ENCODE data around the gene CATSPERZ. TPM values are rescaled to one million over a fixed set of nuclear protein-coding genes. Genes with fewer than 3 reads are reported as not detected.

The CATSPERZ gene
- total RNA-seq, 1 donor from 2014 or later = 0.59 TPM

- H3K4me3 Mint-ChIP-seq (ENCODE audit: low read depth) = no peak overlapping the region
- peaks cover 8% of the 10 kb centered on the region for H3K4me1 Mint-ChIP-seq (ENCODE audit: low read depth)
- intact Hi-C loops (cut with micrococcal nuclease) = no loop called here
- no peaks in the 10 kb centered on the region for H3K36me3 Mint-ChIP-seq (ENCODE audit: low read depth)
- no peak for DNase-seq (ENCODE audit: low spot score)
- H3K9me3 Mint-ChIP-seq = no peaks in the 10 kb centered on the region
- peaks cover 73% of the 10 kb centered on the region for H3K27me3 Mint-ChIP-seq (ENCODE audit: low read depth)
- no peak overlapping the region for H3K27ac Mint-ChIP-seq
Observed at GRCh38 chr11:64294774-64295173, 5.4 kb upstream of the CATSPERZ start.

GRCh38 chr11:64295760-64296159, 4.4 kb upstream of the CATSPERZ start:
- H3K9me3 Mint-ChIP-seq = no peaks in the 10 kb centered on the region
- no peak overlapping the region for H3K4me3 Mint-ChIP-seq (ENCODE audit: low read depth)
- peaks cover 75% of the 10 kb centered on the region for H3K27me3 Mint-ChIP-seq (ENCODE audit: low read depth)
- H3K4me1 Mint-ChIP-seq (ENCODE audit: low read depth) = peaks cover 11% of the 10 kb centered on the region
- no peak overlapping the region for H3K27ac Mint-ChIP-seq
- no peaks in the 10 kb centered on the region for H3K36me3 Mint-ChIP-seq (ENCODE audit: low read depth)
- DNase-seq (ENCODE audit: low spot score) = no peak
- intact Hi-C loops (cut with micrococcal nuclease) = no loop called here

GRCh38 chr11:64296236-64296635, 3.9 kb upstream of the CATSPERZ start:
- H3K27ac Mint-ChIP-seq = no peak overlapping the region
- H3K9me3 Mint-ChIP-seq = no peaks in the 10 kb centered on the region
- peaks cover 73% of the 10 kb centered on the region for H3K27me3 Mint-ChIP-seq (ENCODE audit: low read depth)
- H3K36me3 Mint-ChIP-seq (ENCODE audit: low read depth) = no peaks in the 10 kb centered on the region
- DNase-seq (ENCODE audit: low spot score) = no peak
- intact Hi-C loops (cut with micrococcal nuclease) = no loop called here
- peaks cover 12% of the 10 kb centered on the region for H3K4me1 Mint-ChIP-seq (ENCODE audit: low read depth)
- no peak overlapping the region for H3K4me3 Mint-ChIP-seq (ENCODE audit: low read depth)

- no peak for DNase-seq (ENCODE audit: low spot score)
- no peak overlapping the region for H3K4me3 Mint-ChIP-seq (ENCODE audit: low read depth)
- intact Hi-C loops (cut with micrococcal nuclease) = no loop called here
- no peaks in the 10 kb centered on the region for H3K9me3 Mint-ChIP-seq
- H3K36me3 Mint-ChIP-seq (ENCODE audit: low read depth) = no peaks in the 10 kb centered on the region
- H3K27me3 Mint-ChIP-seq (ENCODE audit: low read depth) = peaks cover 73% of the 10 kb centered on the region
- no peak overlapping the region for H3K27ac Mint-ChIP-seq
- H3K4me1 Mint-ChIP-seq (ENCODE audit: low read depth) = peaks cover 12% of the 10 kb centered on the region
Observed at GRCh38 chr11:64296830-64297698, 3.1 kb upstream of the CATSPERZ start.

- no peak overlapping the region for H3K4me3 Mint-ChIP-seq (ENCODE audit: low read depth)
- H3K9me3 Mint-ChIP-seq = no peaks in the 10 kb centered on the region
- no peak overlapping the region for H3K27ac Mint-ChIP-seq
- DNase-seq (ENCODE audit: low spot score) = no peak
- peaks cover 69% of the 10 kb centered on the region for H3K27me3 Mint-ChIP-seq (ENCODE audit: low read depth)
- peaks cover 9% of the 10 kb centered on the region for H3K4me1 Mint-ChIP-seq (ENCODE audit: low read depth)
- intact Hi-C loops (cut with micrococcal nuclease) = no loop called here
- no peaks in the 10 kb centered on the region for H3K36me3 Mint-ChIP-seq (ENCODE audit: low read depth)
Observed at GRCh38 chr11:64297699-64298358, 2.3 kb upstream of the CATSPERZ start.

GRCh38 chr11:64298966-64299846, 952 bp upstream of the CATSPERZ start:
- intact Hi-C loops (cut with micrococcal nuclease) = no loop called here
- Mint-ChIP-seq H3K4me3 (ENCODE audit: low read depth) (peak overlapping the region; percentile 10), H3K4me1 (ENCODE audit: low read depth) (peaks cover 15% of the 10 kb centered on the region), H3K27ac (no peak overlapping the region), H3K36me3 (ENCODE audit: low read depth) (no peaks in the 10 kb centered on the region), H3K27me3 (ENCODE audit: low read depth) (peaks cover 58% of the 10 kb centered on the region), H3K9me3 (no peaks in the 10 kb centered on the region)
- no peak for DNase-seq (ENCODE audit: low spot score)

- no peaks in the 10 kb centered on the region for H3K9me3 Mint-ChIP-seq
- intact Hi-C loops (cut with micrococcal nuclease) = loop anchor here (1.0 to 2.0 kb wide), 6 partner anchors 19 to 117 kb away; partner anchors contain the start of genes BAD, GPR137, PLCB3 and STIP1
- H3K4me3 Mint-ChIP-seq (ENCODE audit: low read depth) = peak overlapping the region; percentile 91
- peaks cover 18% of the 10 kb centered on the region for H3K27me3 Mint-ChIP-seq (ENCODE audit: low read depth)
- H3K27ac Mint-ChIP-seq = peak overlapping the region; percentile 99
- peaks cover 14% of the 10 kb centered on the region for H3K36me3 Mint-ChIP-seq (ENCODE audit: low read depth)
- DNase-seq (ENCODE audit: low spot score) = no peak
- H3K4me1 Mint-ChIP-seq (ENCODE audit: low read depth) = peaks cover 21% of the 10 kb centered on the region
Observed at GRCh38 chr11:64303109-64304031, 3.2 kb downstream of the CATSPERZ start.

- Mint-ChIP-seq H3K4me1 (ENCODE audit: low read depth) (peaks cover 21% of the 10 kb centered on the region), H3K36me3 (ENCODE audit: low read depth) (peaks cover 14% of the 10 kb centered on the region), H3K27me3 (ENCODE audit: low read depth) (peaks cover 14% of the 10 kb centered on the region), H3K27ac (peak overlapping the region; percentile 99), H3K9me3 (no peaks in the 10 kb centered on the region), H3K4me3 (ENCODE audit: low read depth) (peak overlapping the region; percentile 91)
- intact Hi-C loops (cut with micrococcal nuclease) = loop anchor here (1.0 to 2.0 kb wide), 6 partner anchors 19 to 117 kb away; partner anchors contain the start of genes BAD, GPR137, PLCB3 and STIP1
- DNase-seq (ENCODE audit: low spot score) = no peak
Observed at GRCh38 chr11:64304032-64304315, 3.8 kb downstream of the CATSPERZ start.

GRCh38 chr11:64304316-64305072, 4.3 kb downstream of the CATSPERZ start:
- Mint-ChIP-seq H3K27me3 (ENCODE audit: low read depth) (peaks cover 14% of the 10 kb centered on the region), H3K4me3 (ENCODE audit: low read depth) (peak overlapping the region; percentile 91), H3K4me1 (ENCODE audit: low read depth) (peaks cover 21% of the 10 kb centered on the region), H3K9me3 (no peaks in the 10 kb centered on the region), H3K27ac (peak overlapping the region; percentile 99), H3K36me3 (ENCODE audit: low read depth) (peaks cover 18% of the 10 kb centered on the region)
- intact Hi-C loops (cut with micrococcal nuclease) = loop anchor here (1.0 to 5.0 kb wide), 9 partner anchors 20 to 474 kb away; partner anchors contain the start of genes BAD, CCDC88B, FKBP2 and GPR137
- DNase-seq (ENCODE audit: low spot score) = peak; percentile 88

- Mint-ChIP-seq H3K4me1 (ENCODE audit: low read depth) (peaks cover 18% of the 10 kb centered on the region), H3K9me3 (no peaks in the 10 kb centered on the region), H3K4me3 (ENCODE audit: low read depth) (peak within 1 kb of the TSS; percentile 94), H3K36me3 (ENCODE audit: low read depth) (peaks cover 18% of the 10 kb centered on the region), H3K27me3 (ENCODE audit: low read depth) (peaks cover 8% of the 10 kb centered on the region), H3K27ac (peak within 1 kb of the TSS; percentile 99)
- intact Hi-C loops (cut with micrococcal nuclease) = loop anchor here (1.0 to 5.0 kb wide), 7 partner anchors 20 to 473 kb away; partner anchors contain the start of genes BAD, CCDC88B, FKBP2 and GPR137
- DNase-seq (ENCODE audit: low spot score) = peak; percentile 99
Observed at GRCh38 chr11:64305075-64305690, 5.0 kb downstream of the CATSPERZ start, which contains the start of gene ESRRA. ESRRA (plus strand) TSS chr11:64305524; CDS start chr11:64307180, 1,656 bp downstream.
